GM19468 (cell line): ENCODE measurements around the gene GUCA1C.

Experiments used
- ATAC-seq: cut with Tn5 transposase; IDR thresholded peaks from one replicate; pipeline ENCODE4 v1.9.1; 2021; ENCODE audit warnings: mild to moderate bottlenecking, moderate library complexity, moderate number of reproducible peaks; ENCODE audit not compliant: unreplicated experiment; ENCODE audit errors: extremely low read depth

Gene GUCA1C

GRCh38 chr3:108953700-108954099, at the start of gene GUCA1C:
TSS of gene GUCA1C (minus strand) at chr3:108953879. CDS start at chr3:108953762, 117 bp downstream.
- no peak for ATAC-seq

- no peak for ATAC-seq
These were observed 44.8 kb upstream of the GUCA1C start for GRCh38 chr3:108998436-108998835.

GRCh38 chr3:108985844-108986243, 32.2 kb upstream of the GUCA1C start:
- ATAC-seq, result no peak

- no peak for ATAC-seq
These were observed 29.4 kb upstream of the GUCA1C start for GRCh38 chr3:108983051-108983450.

- no peak for ATAC-seq
These were observed 22.4 kb upstream of the GUCA1C start for GRCh38 chr3:108976058-108976457.

- ATAC-seq, result no peak
These were observed 19.3 kb upstream of the GUCA1C start for GRCh38 chr3:108973019-108973418.

- ATAC-seq, result no peak
These were observed 18.8 kb upstream of the GUCA1C start for GRCh38 chr3:108972482-108972881.

GRCh38 chr3:108970561-108970960, 16.9 kb upstream of the GUCA1C start:
- ATAC-seq, result no peak

- ATAC-seq, result no peak
These were observed 13.1 kb upstream of the GUCA1C start for GRCh38 chr3:108966773-108967172.

- ATAC-seq, result no peak
These were observed 5.3 kb upstream of the GUCA1C start for GRCh38 chr3:108959017-108959416.

- no peak for ATAC-seq
These were observed 469 bp downstream of the GUCA1C start for GRCh38 chr3:108953210-108953609.

GRCh38 chr3:108951820-108952501, 1.7 kb downstream of the GUCA1C start:
- ATAC-seq, result no peak

GRCh38 chr3:108947855-108948254, 5.8 kb downstream of the GUCA1C start:
- ATAC-seq, result no peak

GRCh38 chr3:108946292-108947285, 7.1 kb downstream of the GUCA1C start:
- ATAC-seq, result no peak

GRCh38 chr3:108940568-108941263, 13.0 kb downstream of the GUCA1C start:
- no peak for ATAC-seq

GRCh38 chr3:108940166-108940565, 13.5 kb downstream of the GUCA1C start:
- ATAC-seq, result no peak

- ATAC-seq, result no peak
These were observed 16.6 kb downstream of the GUCA1C start for GRCh38 chr3:108936924-108937689.

- no peak for ATAC-seq
These were observed 22.6 kb downstream of the GUCA1C start for GRCh38 chr3:108931035-108931434.

GRCh38 chr3:108918866-108919265, 34.8 kb downstream of the GUCA1C start:
- no peak for ATAC-seq
